K562 (cell line): Measurements from ENCODE around the gene HSD17B1. TPM values are rescaled to one million over a fixed set of nuclear protein-coding genes. Genes with fewer than 3 reads are reported as not detected.

Experiments
- CBFB ChIP-seq: sonication (generic); formaldehyde crosslinking; IDR thresholded peaks from 2 replicates; pipeline ENCODE4 v1.4.0; 2020; ENCODE audit warnings: mild to moderate bottlenecking, missing genetic modification reagents
- CBX1 ChIP-seq: sonication (generic); IDR thresholded peaks from 2 replicates; pipeline ENCODE4 v1.6.1; 2016; ENCODE audit warnings: antibody characterized with exemption, low read depth, mild to moderate bottlenecking
- CEBPB ChIP-seq: fragments of 450-650 bp; IDR thresholded peaks from 2 replicates; pipeline ENCODE4 v1.6.1; 2016; ENCODE audit warnings: missing genetic modification characterization, missing compliant biosample characterization
- CXXC5 ChIP-seq: fragments of 250-450 bp; sonication (Bioruptor Pico); IDR thresholded peaks from 2 replicates; pipeline ENCODE4 v1.8.0; 2022; ENCODE audit warnings: inconsistent platforms, mild to moderate bottlenecking, moderate library complexity
- EZH2 ChIP-seq: IDR thresholded peaks from 2 replicates; pipeline ENCODE4 v1.6.1; 2012; ENCODE audit warnings: low read depth, mild to moderate bottlenecking, inconsistent platforms, low read length, borderline replicate concordance
- HDAC1 ChIP-seq, 2 experiments: fragments of 450-650 bp; IDR thresholded peaks; 2 replicates each; pipeline ENCODE4 v1.6.1; 2016 to 2017; ENCODE audit warnings: inconsistent platforms in 1 of 2, mild to moderate bottlenecking in 1 of 2, moderate library complexity in 1 of 2
- HIVEP1 ChIP-seq: fragments of 250-450 bp; sonication (Bioruptor Pico); IDR thresholded peaks from 2 replicates; pipeline ENCODE4 v1.4.0; 2020; ENCODE audit warnings: mild to moderate bottlenecking
- HMG20B ChIP-seq: fragments of 250-450 bp; sonication (Bioruptor Pico); IDR thresholded peaks from 2 replicates; pipeline ENCODE4 v1.5.0; 2021; ENCODE audit warnings: mild to moderate bottlenecking
- HMGN3 ChIP-seq: IDR thresholded peaks from 2 replicates; pipeline ENCODE4 v1.6.1; 2011; ENCODE audit warnings: borderline replicate concordance, low read depth, mild to moderate bottlenecking, mixed read lengths, low read length; ENCODE audit not compliant: insufficient read length; ENCODE audit errors: extremely low read depth
- NCOA1 ChIP-seq: fragments of 450-650 bp; IDR thresholded peaks from 2 replicates; pipeline ENCODE4 v1.6.1; 2016; ENCODE audit warnings: low read depth
- NCOA6 ChIP-seq: fragments of 450-650 bp; IDR thresholded peaks from 2 replicates; pipeline ENCODE4 v1.6.1; 2017; ENCODE audit warnings: mild to moderate bottlenecking
- NFIX ChIP-seq: fragments of 250-450 bp; sonication (Bioruptor Pico); IDR thresholded peaks from 2 replicates; pipeline ENCODE4 v1.4.0; 2020; ENCODE audit warnings: low read depth, mild to moderate bottlenecking, moderate library complexity
- NFYB ChIP-seq: IDR thresholded peaks from 2 replicates; pipeline ENCODE4 v1.6.1; 2011; ENCODE audit warnings: mild to moderate bottlenecking, moderate library complexity; ENCODE audit not compliant: insufficient read length; ENCODE audit errors: extremely low read depth
- NRF1 ChIP-seq, 2 experiments: fragments of 450-650 bp; IDR thresholded peaks in 1 of 2; conservative IDR thresholded peaks in 1 of 2; 2 replicates each; pipeline ENCODE4 v1.6.1; 2014; ENCODE audit warnings: mild to moderate bottlenecking in 2 of 2
- PHF8 ChIP-seq: fragments of 200-600 bp; sonication (generic); IDR thresholded peaks from 2 replicates; pipeline ENCODE4 v1.6.1; 2012; ENCODE audit warnings: mixed run types, mild to moderate bottlenecking, inconsistent platforms, low read length, moderate library complexity, borderline replicate concordance
- PRDM10 ChIP-seq: fragments of 450-650 bp; IDR thresholded peaks from 2 replicates; pipeline ENCODE4 v1.6.1; 2018; ENCODE audit not compliant: partially characterized antibody
- polyA plus RNA-seq, 8 experiments: library from polyadenylated mRNA; depleted of rRNA in 4 of 8; stranded (reverse) in 5 of 8; unstranded in 3 of 8; fragments of >200 nt; fragmentation: Nextera tagmentation in 2 of 8; fragmentation: Illumina TruSeq in 1 of 8; extraction: Ambion mirVana in 2 of 8; extraction: Trizol in 1 of 8; gene quantifications; 2 replicates each; pipeline versions ENCODE4 v1.2.1 to v1.2.3, GENCODE V29; 2011 to 2014; ENCODE audit warnings: inconsistent platforms in 1 of 8, missing spikeins in 1 of 8
- total RNA-seq, 7 experiments: library from RNA; depleted of rRNA in 6 of 7; stranded (reverse); fragments of >200 nt in 6 of 7; fragmentation: Illumina TruSeq in 2 of 7; extraction: Trizol in 2 of 7; gene quantifications; 2 replicates each; pipeline versions ENCODE4 v1.2.1 to v1.2.3, GENCODE V29; 2011 to 2021; ENCODE audit warnings: low replicate concordance in 1 of 7
- TF ChIP-seq, protein P1 (sequence below), 2 experiments: fragments of 450-650 bp; conservative IDR thresholded peaks; 2 replicates each; pipeline ENCODE4 v1.6.1; 2017; ENCODE audit warnings: mild to moderate bottlenecking in 2 of 2, moderate library complexity in 2 of 2
- TF ChIP-seq, protein P2 (sequence below): sonication (generic); formaldehyde crosslinking; IDR thresholded peaks from 2 replicates; pipeline ENCODE4 v1.8.0; 2022; ENCODE audit warnings: mild to moderate bottlenecking, missing genetic modification reagents

Gene HSD17B1
- total and polyA plus RNA-seq, 9 of the 15 experiments (the other 6 are each of a cell fraction or from before 2014, with no cell fraction given): 0.55 to 21.1 (median 3.6) TPM

DNA sequence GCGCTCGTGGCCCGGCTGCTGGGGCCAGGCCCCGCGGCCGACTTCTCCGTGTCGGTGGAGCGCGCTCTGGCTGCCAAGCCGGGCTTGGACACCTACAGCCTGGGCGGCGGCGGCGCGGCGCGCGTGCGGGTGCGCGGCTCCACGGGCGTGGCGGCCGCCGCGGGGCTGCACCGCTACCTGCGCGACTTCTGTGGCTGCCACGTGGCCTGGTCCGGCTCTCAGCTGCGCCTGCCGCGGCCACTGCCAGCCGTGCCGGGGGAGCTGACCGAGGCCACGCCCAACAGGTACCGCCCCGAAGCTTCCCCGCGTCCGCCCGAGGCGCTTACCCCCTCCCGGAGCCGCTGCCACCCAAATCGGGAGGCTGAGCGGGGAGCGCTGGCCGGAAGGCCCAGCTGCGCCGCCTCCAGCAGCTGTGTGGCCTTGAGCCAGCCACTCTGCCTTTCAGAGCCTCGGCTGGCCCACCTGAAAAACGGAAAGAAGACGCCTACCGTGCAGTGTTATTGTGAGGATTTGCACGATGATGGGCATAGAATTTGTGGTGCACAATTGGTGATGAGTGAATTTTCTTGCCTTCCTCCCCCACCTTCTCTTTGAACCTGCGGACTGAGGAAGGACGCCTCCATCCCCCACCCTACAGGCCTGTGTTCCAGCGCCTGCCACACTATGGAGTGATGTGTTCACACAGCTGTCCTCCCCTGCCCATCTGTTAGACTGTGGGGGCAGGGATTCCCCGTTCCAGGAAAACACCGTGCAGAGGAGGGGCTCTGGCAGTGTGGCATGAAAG is 16.2 kb upstream of the HSD17B1 start (continued):
- TF ChIP-seq, protein P1, sequence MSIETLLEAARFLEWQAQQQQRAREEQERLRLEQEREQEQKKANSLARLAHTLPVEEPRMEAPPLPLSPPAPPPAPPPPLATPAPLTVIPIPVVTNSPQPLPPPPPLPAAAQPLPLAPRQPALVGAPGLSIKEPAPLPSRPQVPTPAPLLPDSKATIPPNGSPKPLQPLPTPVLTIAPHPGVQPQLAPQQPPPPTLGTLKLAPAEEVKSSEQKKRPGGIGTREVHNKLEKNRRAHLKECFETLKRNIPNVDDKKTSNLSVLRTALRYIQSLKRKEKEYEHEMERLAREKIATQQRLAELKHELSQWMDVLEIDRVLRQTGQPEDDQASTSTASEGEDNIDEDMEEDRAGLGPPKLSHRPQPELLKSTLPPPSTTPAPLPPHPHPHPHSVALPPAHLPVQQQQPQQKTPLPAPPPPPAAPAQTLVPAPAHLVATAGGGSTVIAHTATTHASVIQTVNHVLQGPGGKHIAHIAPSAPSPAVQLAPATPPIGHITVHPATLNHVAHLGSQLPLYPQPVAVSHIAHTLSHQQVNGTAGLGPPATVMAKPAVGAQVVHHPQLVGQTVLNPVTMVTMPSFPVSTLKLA (conservative IDR thresholded peaks at IDR 0.05): no peak; a peak in 2 of 4 replicates
- TF ChIP-seq NFYB (no peak), HDAC1 (IDR thresholded peaks at IDR 0.05) (peak in 1 of 2 experiments; percentile 76; a peak in 2 of 4 replicates), CXXC5 (CRISPR knock-in tag) (peak; percentile 65), NCOA6 (no peak), PHF8 (peak; percentile 61; the same call in 1 of the 2 replicates), CEBPB (no peak), HIVEP1 (0 out of 2 replicates have a peak, but pooled peaks have one; percentile 8), NRF1 (conservative IDR thresholded peaks at IDR 0.05 in 1 of 2, IDR thresholded peaks at IDR 0.05 in 1 of 2) (peak; percentile 81 to 85), EZH2 (no peak), CBFB (no peak), PRDM10 (peak; percentile 31), HMGN3 (peak; percentile 32), NFIX (CRISPR knock-in tag) (no peak), CBX1 (no peak), NCOA1 (no peak), HMG20B (CRISPR knock-in tag) (no peak)
- TF ChIP-seq, protein P2, sequence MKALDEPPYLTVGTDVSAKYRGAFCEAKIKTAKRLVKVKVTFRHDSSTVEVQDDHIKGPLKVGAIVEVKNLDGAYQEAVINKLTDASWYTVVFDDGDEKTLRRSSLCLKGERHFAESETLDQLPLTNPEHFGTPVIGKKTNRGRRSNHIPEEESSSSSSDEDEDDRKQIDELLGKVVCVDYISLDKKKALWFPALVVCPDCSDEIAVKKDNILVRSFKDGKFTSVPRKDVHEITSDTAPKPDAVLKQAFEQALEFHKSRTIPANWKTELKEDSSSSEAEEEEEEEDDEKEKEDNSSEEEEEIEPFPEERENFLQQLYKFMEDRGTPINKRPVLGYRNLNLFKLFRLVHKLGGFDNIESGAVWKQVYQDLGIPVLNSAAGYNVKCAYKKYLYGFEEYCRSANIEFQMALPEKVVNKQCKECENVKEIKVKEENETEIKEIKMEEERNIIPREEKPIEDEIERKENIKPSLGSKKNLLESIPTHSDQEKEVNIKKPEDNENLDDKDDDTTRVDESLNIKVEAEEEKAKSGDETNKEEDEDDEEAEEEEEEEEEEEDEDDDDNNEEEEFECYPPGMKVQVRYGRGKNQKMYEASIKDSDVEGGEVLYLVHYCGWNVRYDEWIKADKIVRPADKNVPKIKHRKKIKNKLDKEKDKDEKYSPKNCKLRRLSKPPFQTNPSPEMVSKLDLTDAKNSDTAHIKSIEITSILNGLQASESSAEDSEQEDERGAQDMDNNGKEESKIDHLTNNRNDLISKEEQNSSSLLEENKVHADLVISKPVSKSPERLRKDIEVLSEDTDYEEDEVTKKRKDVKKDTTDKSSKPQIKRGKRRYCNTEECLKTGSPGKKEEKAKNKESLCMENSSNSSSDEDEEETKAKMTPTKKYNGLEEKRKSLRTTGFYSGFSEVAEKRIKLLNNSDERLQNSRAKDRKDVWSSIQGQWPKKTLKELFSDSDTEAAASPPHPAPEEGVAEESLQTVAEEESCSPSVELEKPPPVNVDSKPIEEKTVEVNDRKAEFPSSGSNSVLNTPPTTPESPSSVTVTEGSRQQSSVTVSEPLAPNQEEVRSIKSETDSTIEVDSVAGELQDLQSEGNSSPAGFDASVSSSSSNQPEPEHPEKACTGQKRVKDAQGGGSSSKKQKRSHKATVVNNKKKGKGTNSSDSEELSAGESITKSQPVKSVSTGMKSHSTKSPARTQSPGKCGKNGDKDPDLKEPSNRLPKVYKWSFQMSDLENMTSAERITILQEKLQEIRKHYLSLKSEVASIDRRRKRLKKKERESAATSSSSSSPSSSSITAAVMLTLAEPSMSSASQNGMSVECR (CRISPR knock-in tag): no peak
